Uterus (tissue), 4 donors: ENCODE results near the gene ICAM3. TPM values are rescaled to one million over a fixed set of nuclear protein-coding genes. Genes with fewer than 3 reads are reported as not detected.

ENCODE experiments used
- DNase-seq, 2 donors: peaks; one replicate each; pipeline ENCODE4 v3.0.0-alpha.2; 2019 to 2020
- H3K27ac ChIP-seq, 2 donors: fragments of 200-600 bp; sonication (generic); 1 replicate in 1 of 2; 2 replicates in 1 of 2; pipeline ENCODE4 v1.5.1; 2016 to 2018
- H3K27me3 ChIP-seq, 2 donors: fragments of 200-600 bp; sonication (generic); one replicate each; pipeline ENCODE4 v1.5.1; 2018 to 2019; ENCODE audit warnings: control low read depth in 1 of 2
- H3K36me3 ChIP-seq, 2 donors: fragments of 200-600 bp; sonication (generic); one replicate each; pipeline ENCODE4 v1.5.1; 2019; ENCODE audit warnings: control low read depth in 1 of 2
- H3K4me1 ChIP-seq, 2 donors: fragments of 200-600 bp; sonication (generic); one replicate each; pipeline ENCODE4 v1.5.1; 2018 to 2019; ENCODE audit warnings: control low read depth in 1 of 2
- H3K4me3 ChIP-seq, 2 donors: fragments of 200-600 bp; sonication (generic); 1 replicate in 1 of 2; 2 replicates in 1 of 2; pipeline ENCODE4 v1.5.1; 2018 to 2019; ENCODE audit warnings: mild to moderate bottlenecking in 1 of 2
- H3K9me3 ChIP-seq, 2 donors: fragments of 200-600 bp; sonication (generic); one replicate each; pipeline ENCODE4 v1.5.1; 2019; ENCODE audit warnings: control low read depth in 1 of 2
- CTCF ChIP-seq, 4 experiments: fragments of 200-600 bp in 2 of 4; fragments of 450-650 bp in 2 of 4; sonication (generic) in 2 of 4; IDR thresholded peaks; one replicate each; pipeline ENCODE4 v1.5.1; 2016 to 2019; ENCODE audit warnings: antibody characterized with exemption in 4 of 4, mild to moderate bottlenecking in 2 of 4, moderate library complexity in 1 of 4
- POLR2A ChIP-seq, 2 donors: fragments of 450-650 bp; IDR thresholded peaks; one replicate each; pipeline ENCODE4 v1.6.1; 2016; ENCODE audit warnings: antibody characterized with exemption in 2 of 2, mild to moderate bottlenecking in 1 of 2, moderate library complexity in 1 of 2
- intact Hi-C: fragments of 100-400 bp; cut with DNase I; formaldehyde crosslinking; loops from one replicate; pipeline ENCODE4 v1.15.1; 2023; ENCODE audit warnings: low total_unique reads
- total RNA-seq, 4 donors: library from RNA; depleted of rRNA in 3 of 4; stranded (reverse); fragments of >200 nt in 3 of 4; gene quantifications; one replicate each; pipeline versions ENCODE4 v1.1.0 to v1.2.4, GENCODE V29; 2014 to 2023
- donor health status: DM: yes; HTN: yes; CAD: no.

The ICAM3 gene
- total RNA-seq, 4 donors from 2014 or later: 3.0 to 65.3 (median 6.2) TPM

DNA sequence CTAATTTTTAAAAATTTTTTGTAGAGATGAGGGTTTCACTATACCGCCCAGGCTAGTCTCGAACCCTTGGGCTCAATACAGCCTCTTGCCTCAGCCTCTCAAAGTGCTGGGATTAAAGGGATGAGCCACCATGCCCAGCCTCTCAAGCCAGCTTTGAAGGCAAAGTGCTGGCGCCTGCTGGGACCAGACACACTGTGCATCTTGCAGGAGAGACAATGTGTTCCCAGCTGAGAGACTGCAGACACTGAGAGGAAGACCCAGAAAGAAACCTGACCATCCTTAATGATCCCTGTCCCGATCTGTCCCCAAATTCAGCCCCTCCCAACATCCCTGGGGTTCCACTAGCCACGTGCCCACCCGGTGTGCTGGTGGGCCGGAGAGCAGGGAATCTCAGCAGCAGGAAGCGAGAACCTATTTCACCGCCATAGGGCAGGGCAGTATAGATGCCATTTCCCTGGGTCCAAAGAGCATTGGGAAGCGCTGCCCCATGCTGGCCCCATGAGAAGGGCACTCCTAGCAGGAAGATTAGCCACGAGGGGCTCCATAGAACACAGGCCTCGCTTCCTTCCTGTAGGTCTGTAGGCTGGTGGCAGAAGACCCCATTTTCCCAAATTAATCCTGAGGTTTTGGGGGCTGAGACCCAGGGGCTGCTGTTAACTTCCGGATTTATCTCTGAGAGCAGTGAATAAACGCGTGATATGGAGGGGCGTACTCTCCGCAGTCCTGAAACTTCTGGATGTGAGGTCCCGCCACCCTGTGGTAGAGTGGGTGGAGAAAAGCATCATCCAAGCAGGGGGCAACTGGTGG lies 7.1 kb downstream of the ICAM3 start:
- H3K36me3 ChIP-seq: no peaks in the 10 kb centered on the region
- H3K4me3 ChIP-seq: peak overlapping the region; percentile 77 to 99
- H3K9me3 ChIP-seq: no peaks in the 10 kb centered on the region
- DNase-seq: no peak
- peaks cover 0 to 5% of the 10 kb centered on the region in 2 donors for H3K4me1 ChIP-seq
- peak overlapping the region; percentile 94 to 96 for H3K27ac ChIP-seq
- TF ChIP-seq CTCF (IDR thresholded peaks at IDR 0.05): no peak
- TF ChIP-seq POLR2A (IDR thresholded peaks at IDR 0.05): no peak
- H3K27me3 ChIP-seq: no peaks in the 10 kb centered on the region
- intact Hi-C loops: loop anchor here (10.0 kb wide), 1 partner anchor 52 kb away; the partner anchor contains the start of gene TYK2

- Histone ChIP-seq H3K27ac (no peak overlapping the region), H3K36me3 (no peaks in the 10 kb centered on the region)
- intact Hi-C loops: no loop called here
Observed at GRCh38 chr19:10329555-10329954, 9.9 kb downstream of the ICAM3 start.

DNA sequence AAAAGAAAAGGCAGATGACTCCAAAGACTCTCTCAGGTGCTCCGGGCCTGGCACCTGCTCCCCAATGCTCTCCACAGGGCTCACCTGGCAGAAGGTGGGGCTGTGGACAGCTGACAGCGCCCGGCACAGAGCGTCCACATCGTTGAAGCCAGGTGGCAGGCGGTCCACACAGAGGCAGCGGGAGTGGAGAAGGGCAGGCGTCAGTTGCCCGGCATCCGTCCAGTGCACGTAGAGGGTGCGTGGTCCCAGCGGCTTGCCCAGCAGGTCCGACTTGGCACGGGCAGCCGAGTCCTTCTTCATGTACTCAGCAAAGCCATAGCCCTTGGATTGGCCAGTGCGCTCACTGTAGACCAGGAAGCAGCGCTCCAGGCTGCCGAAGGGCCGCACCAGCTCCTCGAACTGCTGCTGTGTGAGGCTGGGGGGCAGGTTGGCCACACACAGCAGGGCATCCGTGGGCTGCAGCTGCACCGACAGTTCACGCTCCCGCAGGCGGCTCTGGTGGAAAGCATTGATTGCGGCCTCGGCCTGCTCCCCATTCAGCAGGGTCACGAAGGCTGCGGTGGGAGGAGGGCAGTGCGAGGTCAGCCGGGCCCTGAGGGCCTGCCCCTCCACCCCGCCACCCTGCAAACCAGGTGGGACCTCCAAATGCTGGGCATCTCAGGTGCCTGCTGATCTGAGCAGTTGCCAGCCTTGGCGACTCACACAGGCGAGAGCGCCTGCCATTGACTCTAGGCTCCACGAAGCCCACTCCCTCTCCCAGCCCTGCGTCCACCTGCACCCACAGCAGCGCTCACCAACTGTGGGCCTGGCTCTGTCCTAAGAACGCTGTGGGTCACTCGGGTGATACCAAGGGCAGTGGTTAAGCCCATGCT lies 10.6 kb downstream of the ICAM3 start:
- Histone ChIP-seq H3K36me3 (no peaks in the 10 kb centered on the region), H3K27me3 (no peaks in the 10 kb centered on the region), H3K9me3 (no peaks in the 10 kb centered on the region), H3K27ac (no peak overlapping the region), H3K4me1 (peaks cover 0 to 5% of the 10 kb centered on the region in 2 donors), H3K4me3 (no peak overlapping the region)
- TF ChIP-seq POLR2A (IDR thresholded peaks at IDR 0.05): no peak
- TF ChIP-seq CTCF (IDR thresholded peaks at IDR 0.05): no peak
- DNase-seq: no peak
- intact Hi-C loops: no loop called here

More at GRCh38 chr19:10329555-10329954, 9.9 kb downstream of the ICAM3 start:
- no peak for DNase-seq
- TF ChIP-seq POLR2A (IDR thresholded peaks at IDR 0.05) (no peak), CTCF (IDR thresholded peaks at IDR 0.05) (no peak)
- no peaks in the 10 kb centered on the region for H3K27me3 ChIP-seq
- no peak overlapping the region for H3K4me3 ChIP-seq
- peaks cover 0 to 5% of the 10 kb centered on the region in 2 donors for H3K4me1 ChIP-seq
- no peaks in the 10 kb centered on the region for H3K9me3 ChIP-seq

- Histone ChIP-seq H3K9me3 (no peaks in the 10 kb centered on the region), H3K4me1 (peaks cover 0 to 5% of the 10 kb centered on the region in 2 donors), H3K27ac (no peak overlapping the region), H3K27me3 (no peaks in the 10 kb centered on the region), H3K36me3 (no peaks in the 10 kb centered on the region), H3K4me3 (no peak overlapping the region)
- TF ChIP-seq CTCF (IDR thresholded peaks at IDR 0.05) (no peak), POLR2A (IDR thresholded peaks at IDR 0.05) (no peak)
- DNase-seq: no peak
- intact Hi-C loops: no loop called here
Observed at GRCh38 chr19:10327793-10328192, 11.6 kb downstream of the ICAM3 start.

- Histone ChIP-seq H3K27me3 (no peaks in the 10 kb centered on the region), H3K4me1 (no peaks in the 10 kb centered on the region), H3K4me3 (no peak overlapping the region), H3K36me3 (no peaks in the 10 kb centered on the region), H3K27ac (no peak overlapping the region), H3K9me3 (no peaks in the 10 kb centered on the region)
- DNase-seq: no peak
- TF ChIP-seq CTCF (IDR thresholded peaks at IDR 0.05): no peak
- TF ChIP-seq POLR2A (IDR thresholded peaks at IDR 0.05): no peak
- intact Hi-C loops: no loop called here
Observed at GRCh38 chr19:10325732-10326131, 13.7 kb downstream of the ICAM3 start.
